Activated CD4-positive, alpha-beta memory T cell treated with anti-CD3 and anti-CD28 coated beads, Interleukin-2, amount 10 ng/mL, durations not matched to agents 7 days and 5 days (primary cell): Measurements from ENCODE around the gene PSEN1. TPM values are rescaled to one million over a fixed set of nuclear protein-coding genes. Genes with fewer than 3 reads are reported as not detected.

Experiments used
- CTCF ChIA-PET: fragments of 350-600 bp; sonication (Branson Sonifier 250); formaldehyde crosslinking; loops from one replicate; lab custom pipeline; 2021; ENCODE audit warnings: antibody characterized with exemption, inconsistent platforms; lab: Charles Lee
- POLR2A ChIA-PET: fragments of 350-600 bp; sonication (Branson Sonifier 250); formaldehyde crosslinking; loops from one replicate; lab custom pipeline; 2021; ENCODE audit warnings: antibody characterized with exemption; lab: Charles Lee
- DNase-seq: peaks from one replicate; pipeline ENCODE4 v3.0.0-alpha.2; 2020
- H3K27ac Mint-ChIP-seq: one replicate; pipeline ENCODE4 v1.8.0; 2021; ENCODE audit warnings: mild to moderate bottlenecking, mixed read lengths
- H3K27me3 Mint-ChIP-seq: one replicate; pipeline ENCODE4 v1.8.0; 2021; ENCODE audit warnings: mixed read lengths
- H3K36me3 Mint-ChIP-seq: one replicate; pipeline ENCODE4 v1.8.0; 2021; ENCODE audit warnings: low read depth, mixed read lengths
- H3K4me1 Mint-ChIP-seq: one replicate; pipeline ENCODE4 v1.8.0; 2021; ENCODE audit warnings: mixed read lengths
- H3K4me3 Mint-ChIP-seq: one replicate; pipeline ENCODE4 v1.8.0; 2021; ENCODE audit warnings: mild to moderate bottlenecking, mixed read lengths
- H3K9me3 Mint-ChIP-seq: one replicate; pipeline ENCODE4 v1.8.0; 2021; ENCODE audit warnings: mixed read lengths
- total RNA-seq, 2 experiments: library from RNA; stranded (reverse); gene quantifications; one replicate each; pipeline ENCODE4 v1.2.3, GENCODE V29; 2021

PSEN1 gene
- total RNA-seq, 2 experiments from 2014 or later: 41.8 to 44.5 TPM

GRCh38 chr14:73255005-73255400, 118.7 kb downstream of the PSEN1 start:
- no peaks in the 10 kb centered on the region for H3K36me3 Mint-ChIP-seq
- no peaks in the 10 kb centered on the region for H3K9me3 Mint-ChIP-seq
- peaks cover 5% of the 10 kb centered on the region for H3K4me1 Mint-ChIP-seq
- DNase-seq: no peak
- no peak overlapping the region for H3K4me3 Mint-ChIP-seq
- POLR2A ChIA-PET: interaction anchor here (0.6 kb wide), 1 partner anchor 456 kb away, joined by 3 read pairs; no protein-coding TSS in a partner anchor
- H3K27me3 Mint-ChIP-seq: peaks cover 4% of the 10 kb centered on the region
- H3K27ac Mint-ChIP-seq: no peak overlapping the region
- CTCF ChIA-PET: no interaction called here

- no peak for DNase-seq
- no peak overlapping the region for H3K4me3 Mint-ChIP-seq
- H3K36me3 Mint-ChIP-seq: no peaks in the 10 kb centered on the region
- ChIA-PET POLR2A (interaction anchor here (0.5 kb wide), 1 partner anchor 734 kb away, joined by 3 read pairs; no protein-coding TSS in a partner anchor), CTCF (no interaction called here)
- no peaks in the 10 kb centered on the region for H3K9me3 Mint-ChIP-seq
- H3K4me1 Mint-ChIP-seq: peaks cover 5% of the 10 kb centered on the region
- H3K27ac Mint-ChIP-seq: no peak overlapping the region
- peaks cover 6% of the 10 kb centered on the region for H3K27me3 Mint-ChIP-seq
These were observed 119.5 kb downstream of the PSEN1 start for GRCh38 chr14:73255693-73256225.

- H3K27ac Mint-ChIP-seq: no peak overlapping the region
These were observed 121.8 kb downstream of the PSEN1 start for GRCh38 chr14:73258076-73258475.

DNA sequence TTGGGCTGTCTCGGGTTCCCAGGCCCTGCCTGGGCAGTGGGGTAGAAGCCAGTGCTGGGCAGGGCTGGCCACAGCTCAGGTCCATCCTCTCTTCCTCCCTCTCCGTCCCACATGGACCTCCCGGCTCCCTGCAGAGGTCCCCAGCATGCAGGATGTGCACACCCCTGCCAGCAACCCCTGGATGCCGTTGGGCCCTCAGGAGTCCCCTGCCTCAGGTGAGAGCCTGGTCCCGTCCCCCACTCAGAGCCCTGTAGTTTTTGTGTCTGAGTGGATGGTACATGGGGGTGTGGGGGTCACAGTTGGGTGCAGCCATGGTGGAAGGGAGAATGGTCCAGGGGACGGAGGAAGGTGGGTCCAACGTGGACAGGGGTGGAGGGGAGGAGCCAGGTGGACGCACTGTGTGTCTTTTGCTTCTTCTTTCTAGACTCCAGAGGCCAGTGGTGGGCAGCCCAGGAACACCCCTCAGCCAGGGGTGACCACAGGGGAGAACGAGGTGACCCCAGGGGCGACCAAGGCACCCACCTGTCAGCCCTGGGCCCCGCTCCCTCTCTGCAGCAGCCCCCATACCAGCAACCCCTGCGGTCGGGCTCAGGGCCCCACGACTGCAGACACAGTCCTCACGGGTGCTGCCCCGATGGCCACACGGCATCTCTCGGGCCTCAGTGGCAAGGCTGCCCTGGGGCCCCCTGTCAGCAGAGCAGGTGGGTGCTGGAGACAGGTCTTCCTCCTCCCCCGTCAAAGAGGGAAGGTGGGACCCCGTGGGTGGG, 122.7 kb downstream of the PSEN1 start:
- ChIA-PET CTCF (no interaction called here), POLR2A (no interaction called here)
- Mint-ChIP-seq H3K27ac (no peak overlapping the region), H3K4me1 (peaks cover 5% of the 10 kb centered on the region), H3K36me3 (no peaks in the 10 kb centered on the region), H3K27me3 (peaks cover 8% of the 10 kb centered on the region), H3K4me3 (no peak overlapping the region), H3K9me3 (no peaks in the 10 kb centered on the region)
- no peak for DNase-seq

More at GRCh38 chr14:73258076-73258475, 121.8 kb downstream of the PSEN1 start:
- Mint-ChIP-seq H3K4me3 (no peak overlapping the region), H3K4me1 (peaks cover 5% of the 10 kb centered on the region), H3K36me3 (no peaks in the 10 kb centered on the region), H3K9me3 (no peaks in the 10 kb centered on the region), H3K27me3 (peaks cover 6% of the 10 kb centered on the region)
- DNase-seq: no peak
- CTCF ChIA-PET: interaction anchor here (0.6 kb wide), 1 partner anchor 23 kb away, joined by 3 read pairs; no protein-coding TSS in a partner anchor
- POLR2A ChIA-PET: no interaction called here

DNA sequence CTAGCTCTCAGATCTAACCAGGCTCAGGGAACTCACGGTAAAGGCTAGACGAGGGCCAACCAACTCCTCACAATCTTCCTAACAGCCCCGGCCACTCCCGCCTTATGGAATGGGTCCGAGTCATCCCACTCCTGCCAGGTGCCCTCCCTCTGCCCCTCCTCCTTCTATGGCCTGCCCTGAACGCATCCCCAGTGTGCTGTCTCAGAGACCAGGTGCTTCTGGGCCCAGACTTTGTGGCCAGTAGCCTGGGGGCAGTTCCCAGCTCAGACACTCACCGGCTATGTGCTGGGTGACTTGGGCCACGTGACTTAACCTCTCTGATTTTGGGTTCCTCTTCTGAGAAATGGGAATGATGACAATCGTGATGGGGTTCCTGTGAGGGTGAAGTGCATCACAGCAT, 123.5 kb downstream of the PSEN1 start:
- ChIA-PET POLR2A (no interaction called here), CTCF (no interaction called here)
- DNase-seq: no peak
- Mint-ChIP-seq H3K27me3 (peaks cover 8% of the 10 kb centered on the region), H3K4me1 (peaks cover 5% of the 10 kb centered on the region), H3K4me3 (no peak overlapping the region), H3K9me3 (no peaks in the 10 kb centered on the region), H3K27ac (no peak overlapping the region), H3K36me3 (no peaks in the 10 kb centered on the region)

DNA sequence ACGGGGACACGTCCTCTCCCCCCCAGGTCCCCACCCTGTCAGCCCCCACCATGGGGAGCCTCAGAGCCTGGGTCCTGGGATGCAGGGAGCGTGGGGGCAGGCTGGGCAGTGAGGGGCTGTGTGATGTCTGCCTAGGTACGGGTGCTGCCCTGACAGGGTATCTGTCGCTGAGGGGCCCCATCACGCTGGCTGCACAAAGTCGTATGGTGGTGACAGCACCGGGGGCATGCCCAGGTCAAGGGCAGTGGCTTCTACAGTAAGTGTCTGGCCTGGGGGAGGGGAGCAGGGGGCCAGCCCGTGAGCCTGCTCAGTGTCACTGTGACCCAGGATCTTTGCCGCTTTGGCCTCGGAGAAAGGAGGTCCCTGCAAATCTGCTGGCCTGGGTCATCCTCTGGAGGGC, 124.3 kb downstream of the PSEN1 start:
- no peak overlapping the region for H3K27ac Mint-ChIP-seq
- no peak for DNase-seq
- H3K4me3 Mint-ChIP-seq: no peak overlapping the region
- H3K36me3 Mint-ChIP-seq: no peaks in the 10 kb centered on the region
- H3K27me3 Mint-ChIP-seq: peaks cover 8% of the 10 kb centered on the region
- POLR2A ChIA-PET: no interaction called here
- CTCF ChIA-PET: no interaction called here
- H3K4me1 Mint-ChIP-seq: peaks cover 5% of the 10 kb centered on the region
- no peaks in the 10 kb centered on the region for H3K9me3 Mint-ChIP-seq

DNA sequence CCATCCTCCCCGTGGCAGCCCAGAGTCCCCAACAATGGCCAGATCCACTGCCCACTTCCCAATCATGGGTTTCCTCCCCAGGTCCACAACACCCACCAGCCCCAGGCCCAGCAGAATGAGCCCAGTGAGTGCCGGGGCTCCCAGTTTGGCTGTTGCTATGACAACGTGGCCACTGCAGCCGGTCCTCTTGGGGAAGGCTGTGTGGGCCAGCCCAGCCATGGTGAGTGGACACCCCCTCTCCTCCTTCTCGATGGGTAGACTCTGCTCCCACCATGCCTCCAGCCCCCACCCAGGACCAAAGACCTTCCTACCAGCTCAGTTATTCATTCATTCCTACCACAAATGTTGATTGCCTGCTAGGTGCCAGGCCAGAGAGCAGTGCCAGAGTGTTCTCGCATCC, 124.8 kb downstream of the PSEN1 start:
- no peaks in the 10 kb centered on the region for H3K9me3 Mint-ChIP-seq
- H3K4me3 Mint-ChIP-seq: no peak overlapping the region
- H3K36me3 Mint-ChIP-seq: no peaks in the 10 kb centered on the region
- peaks cover 8% of the 10 kb centered on the region for H3K27me3 Mint-ChIP-seq
- no peak overlapping the region for H3K27ac Mint-ChIP-seq
- H3K4me1 Mint-ChIP-seq: peaks cover 3% of the 10 kb centered on the region
- POLR2A ChIA-PET: no interaction called here
- DNase-seq: no peak
- CTCF ChIA-PET: no interaction called here

GRCh38 chr14:73261520-73262426, 125.5 kb downstream of the PSEN1 start:
- no peaks in the 10 kb centered on the region for H3K36me3 Mint-ChIP-seq
- H3K9me3 Mint-ChIP-seq: no peaks in the 10 kb centered on the region
- no peak overlapping the region for H3K4me3 Mint-ChIP-seq
- DNase-seq: no peak
- no peak overlapping the region for H3K27ac Mint-ChIP-seq
- peaks cover 3% of the 10 kb centered on the region for H3K4me1 Mint-ChIP-seq
- H3K27me3 Mint-ChIP-seq: peaks cover 8% of the 10 kb centered on the region
- ChIA-PET POLR2A (no interaction called here), CTCF (no interaction called here)

DNA sequence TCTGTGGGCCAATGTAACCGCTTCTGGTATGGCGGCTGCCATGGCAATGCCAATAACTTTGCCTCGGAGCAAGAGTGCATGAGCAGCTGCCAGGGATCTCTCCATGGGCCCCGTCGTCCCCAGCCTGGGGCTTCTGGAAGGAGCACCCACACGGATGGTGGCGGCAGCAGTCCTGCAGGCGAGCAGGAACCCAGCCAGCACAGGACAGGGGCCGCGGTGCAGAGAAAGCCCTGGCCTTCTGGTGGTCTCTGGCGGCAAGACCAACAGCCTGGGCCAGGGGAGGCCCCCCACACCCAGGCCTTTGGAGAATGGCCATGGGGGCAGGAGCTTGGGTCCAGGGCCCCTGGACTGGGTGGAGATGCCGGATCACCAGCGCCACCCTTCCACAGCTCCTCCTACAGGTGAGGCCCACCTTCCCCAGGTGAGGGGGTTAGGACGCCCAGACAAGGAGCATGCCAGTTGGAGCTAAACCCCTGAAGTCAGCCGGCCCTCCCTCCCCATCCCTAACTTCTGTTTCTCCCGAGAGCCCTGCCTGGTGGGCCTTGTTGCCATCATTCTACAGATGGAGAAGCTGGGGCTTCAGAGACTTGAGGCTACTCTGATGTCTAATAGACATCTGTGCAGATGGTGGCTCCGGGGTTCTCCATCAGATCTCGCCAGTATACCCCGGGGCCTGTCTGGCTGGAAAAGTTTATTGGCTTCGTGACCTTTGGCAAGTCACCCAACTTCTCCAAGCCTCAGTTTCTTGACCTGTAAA, 126.3 kb downstream of the PSEN1 start:
- Mint-ChIP-seq H3K4me3 (no peak overlapping the region), H3K9me3 (no peaks in the 10 kb centered on the region), H3K4me1 (peaks cover 3% of the 10 kb centered on the region), H3K27me3 (peaks cover 8% of the 10 kb centered on the region), H3K27ac (no peak overlapping the region), H3K36me3 (no peaks in the 10 kb centered on the region)
- DNase-seq: no peak
- CTCF ChIA-PET: no interaction called here
- POLR2A ChIA-PET: interaction anchor here (1.1 kb wide), 1 partner anchor 10 kb away, joined by 3 read pairs; no protein-coding TSS in a partner anchor

- Mint-ChIP-seq H3K27me3 (peaks cover 4% of the 10 kb centered on the region), H3K27ac (no peak overlapping the region), H3K36me3 (no peaks in the 10 kb centered on the region), H3K4me3 (no peak overlapping the region), H3K9me3 (no peaks in the 10 kb centered on the region), H3K4me1 (no peaks in the 10 kb centered on the region)
- DNase-seq: no peak
- CTCF ChIA-PET: interaction anchor here (0.8 kb wide), 1 partner anchor 32 kb away, joined by 4 read pairs; no protein-coding TSS in a partner anchor
- POLR2A ChIA-PET: interaction anchor here (1.1 kb wide), 1 partner anchor 9 kb away, joined by 3 read pairs; no protein-coding TSS in a partner anchor
These were observed 127.3 kb downstream of the PSEN1 start for GRCh38 chr14:73263606-73264005.

DNA sequence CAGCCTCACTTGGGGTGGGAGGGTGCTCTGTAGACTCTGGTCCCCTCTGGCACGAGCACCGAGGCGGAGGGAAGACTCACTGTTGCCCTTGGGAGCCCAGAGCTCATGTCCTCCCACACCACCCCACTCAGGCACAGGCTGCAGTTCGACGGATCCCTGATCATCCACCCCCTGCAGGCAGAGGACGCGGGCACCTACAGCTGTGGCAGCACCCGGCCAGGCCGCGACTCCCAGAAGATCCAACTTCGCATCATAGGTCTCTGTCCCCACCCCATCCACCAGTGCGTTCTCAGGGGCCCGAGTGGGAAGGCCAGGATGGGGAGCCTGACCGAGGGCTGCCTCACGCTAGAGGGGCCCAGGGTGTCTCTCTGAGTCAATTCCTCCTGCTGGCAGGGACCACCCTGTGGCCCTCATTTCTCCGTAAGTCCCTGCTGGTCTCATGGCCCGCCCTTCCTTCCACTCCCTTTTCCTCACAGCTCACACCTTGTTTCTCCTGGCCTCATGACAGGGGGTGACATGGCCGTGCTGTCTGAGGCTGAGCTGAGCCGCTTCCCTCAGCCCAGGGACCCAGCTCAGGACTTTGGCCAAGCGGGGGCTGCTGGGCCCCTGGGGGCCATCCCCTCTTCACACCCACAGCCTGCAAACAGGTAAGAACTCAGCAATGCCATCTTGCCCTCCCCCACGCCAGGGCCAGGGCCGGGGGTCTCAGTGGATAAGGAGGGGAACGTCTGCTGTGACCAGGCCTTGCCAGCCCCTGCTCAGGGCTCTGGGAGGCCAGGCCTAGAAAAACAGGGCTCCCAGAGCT, 128.0 kb downstream of the PSEN1 start:
- no peaks in the 10 kb centered on the region for H3K36me3 Mint-ChIP-seq
- ChIA-PET CTCF (interaction anchor here (0.8 kb wide), 1 partner anchor 32 kb away, joined by 4 read pairs; no protein-coding TSS in a partner anchor), POLR2A (no interaction called here)
- no peak overlapping the region for H3K4me3 Mint-ChIP-seq
- no peaks in the 10 kb centered on the region for H3K4me1 Mint-ChIP-seq
- H3K9me3 Mint-ChIP-seq: no peaks in the 10 kb centered on the region
- peaks cover 6% of the 10 kb centered on the region for H3K27me3 Mint-ChIP-seq
- no peak overlapping the region for H3K27ac Mint-ChIP-seq
- DNase-seq: no peak
